Transverse colon (tissue), 4 donors: Measurements from ENCODE around the gene C14orf180. TPM values are rescaled to one million over a fixed set of nuclear protein-coding genes. Genes with fewer than 3 reads are reported as not detected.

ENCODE experiments used
- DNase-seq: peaks from one replicate; pipeline ENCODE4 v3.0.0-alpha.2; 2019
- H3K27ac ChIP-seq, 4 donors: fragments of 200-600 bp; sonication (generic); 2 replicates each; pipeline ENCODE4 v1.5.1; 2016 to 2018; ENCODE audit warnings: inconsistent platforms in 4 of 4
- H3K27me3 ChIP-seq: fragments of 200-600 bp; sonication (generic); 2 replicates; pipeline ENCODE4 v1.5.1; 2017; ENCODE audit warnings: inconsistent platforms
- H3K36me3 ChIP-seq, 4 donors: fragments of 200-600 bp; sonication (generic); 2 replicates each; pipeline ENCODE4 v1.5.1; 2017 to 2019; ENCODE audit warnings: inconsistent platforms in 4 of 4
- H3K4me1 ChIP-seq, 4 donors: fragments of 200-600 bp; sonication (generic); 2 replicates each; pipeline ENCODE4 v1.5.1; 2017 to 2020; ENCODE audit warnings: inconsistent platforms in 4 of 4
- H3K4me3 ChIP-seq, 4 donors: fragments of 200-600 bp; sonication (generic); 1 replicate in 1 of 4; 2 replicates in 3 of 4; pipeline versions ENCODE4 v1.5.1 to v1.6.1; 2017 to 2019; ENCODE audit warnings: inconsistent platforms in 4 of 4
- H3K9me3 ChIP-seq, 2 donors: fragments of 200-600 bp; sonication (generic); 2 replicates each; pipeline ENCODE4 v1.5.1; 2017 to 2019; ENCODE audit warnings: inconsistent platforms in 2 of 2
- EP300 ChIP-seq: sonication (generic); formaldehyde crosslinking; IDR thresholded peaks from one replicate; pipeline ENCODE4 v1.6.1; 2017; ENCODE audit warnings: antibody characterized with exemption, low read depth
- POLR2A ChIP-seq: fragments of 450-650 bp; IDR thresholded peaks from one replicate; pipeline ENCODE4 v1.6.1; 2016; ENCODE audit warnings: antibody characterized with exemption, mild to moderate bottlenecking, moderate library complexity
- POLR2AphosphoS5 ChIP-seq, 3 donors: sonication (generic); formaldehyde crosslinking; IDR thresholded peaks; one replicate each; pipeline ENCODE4 v1.6.1; 2016; ENCODE audit warnings: antibody characterized with exemption in 3 of 3
- WGBS, 2 donors: methylation state at CpG; one replicate each; pipeline ENCODE4 v1.1.5; 2018; ENCODE audit warnings: low coverage in 1 of 2; 5-methylcytosine and 5-hydroxymethylcytosine counted together
- in situ Hi-C, 4 donors: fragments of 200-750 bp; cut with MboI; loops; one replicate each; pipeline versions ENCODE4 v1.15.0 to v1.15.1; 2017; ENCODE audit warnings: low sequenced_read_pairs in 3 of 4, low pct_ligation_motif_present in 1 of 4, low pct_unique_long_range_greater_than_20kb in 1 of 4
- intact Hi-C: fragments of 100-400 bp; cut with DNase I; formaldehyde crosslinking; loops from one replicate; pipeline ENCODE4 v1.15.1; 2023; ENCODE audit warnings: low total_unique reads
- total RNA-seq, 4 donors: library from RNA; depleted of rRNA; stranded (reverse); fragments of >200 nt; gene quantifications; one replicate each; pipeline ENCODE4 v1.1.0, GENCODE V29; 2016
- TF ChIP-seq, protein P1 (sequence below), 5 experiments: fragments of 200-600 bp in 3 of 5; fragments of 450-650 bp in 2 of 5; sonication (generic) in 3 of 5; IDR thresholded peaks; 1 replicate in 2 of 5; 2 replicates in 3 of 5; pipeline ENCODE4 v1.5.1; 2016 to 2017; ENCODE audit warnings: antibody characterized with exemption in 5 of 5, inconsistent platforms in 3 of 5, mild to moderate bottlenecking in 2 of 5, moderate library complexity in 1 of 5

C14orf180 gene
- total RNA-seq, 4 donors from 2014 or later = 0.32 to 2.3 (median 1.1) TPM; not detected in 1

DNA sequence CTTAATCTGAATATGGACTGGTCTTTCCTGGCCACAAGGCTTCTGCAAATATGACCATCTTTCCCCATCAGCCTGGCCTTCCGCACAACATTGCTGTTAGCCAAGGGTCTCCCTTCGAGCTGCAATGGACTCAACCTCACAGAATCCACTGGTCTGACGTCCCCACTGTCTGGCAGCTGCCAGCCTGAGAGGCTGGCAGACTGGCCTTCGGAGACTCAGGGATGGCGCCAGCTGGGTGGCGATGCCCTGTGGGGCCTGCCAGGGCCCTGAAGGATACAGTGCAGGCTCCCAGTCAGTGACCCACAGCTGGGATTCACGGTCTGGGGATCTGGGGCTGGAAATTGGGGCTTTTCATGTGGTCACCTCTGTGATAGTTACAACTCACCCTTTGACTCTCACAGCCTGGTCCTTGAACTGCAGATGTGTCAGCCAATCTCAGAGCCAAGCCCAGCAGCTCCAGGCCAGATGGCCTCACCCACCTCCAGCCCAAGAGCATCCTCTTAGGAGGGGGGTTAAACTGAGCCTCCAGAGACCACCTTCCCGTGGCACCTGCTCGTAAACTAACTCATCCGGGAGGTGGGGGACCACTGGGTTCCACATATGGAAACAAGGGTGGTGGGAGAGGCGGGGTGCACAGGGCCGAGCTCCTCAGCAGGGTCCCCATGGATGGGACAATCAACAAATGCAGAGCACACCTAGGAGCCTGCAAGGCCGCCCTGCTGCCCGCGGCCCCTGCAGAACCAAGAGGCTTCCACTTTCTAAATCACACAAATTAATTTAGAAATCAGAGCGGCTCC is 21.1 kb upstream of the C14orf180 start:
- TF ChIP-seq POLR2A (no peak), POLR2AphosphoS5 (IDR thresholded peaks at IDR 0.05) (no peak)
- TF ChIP-seq, protein P1, sequence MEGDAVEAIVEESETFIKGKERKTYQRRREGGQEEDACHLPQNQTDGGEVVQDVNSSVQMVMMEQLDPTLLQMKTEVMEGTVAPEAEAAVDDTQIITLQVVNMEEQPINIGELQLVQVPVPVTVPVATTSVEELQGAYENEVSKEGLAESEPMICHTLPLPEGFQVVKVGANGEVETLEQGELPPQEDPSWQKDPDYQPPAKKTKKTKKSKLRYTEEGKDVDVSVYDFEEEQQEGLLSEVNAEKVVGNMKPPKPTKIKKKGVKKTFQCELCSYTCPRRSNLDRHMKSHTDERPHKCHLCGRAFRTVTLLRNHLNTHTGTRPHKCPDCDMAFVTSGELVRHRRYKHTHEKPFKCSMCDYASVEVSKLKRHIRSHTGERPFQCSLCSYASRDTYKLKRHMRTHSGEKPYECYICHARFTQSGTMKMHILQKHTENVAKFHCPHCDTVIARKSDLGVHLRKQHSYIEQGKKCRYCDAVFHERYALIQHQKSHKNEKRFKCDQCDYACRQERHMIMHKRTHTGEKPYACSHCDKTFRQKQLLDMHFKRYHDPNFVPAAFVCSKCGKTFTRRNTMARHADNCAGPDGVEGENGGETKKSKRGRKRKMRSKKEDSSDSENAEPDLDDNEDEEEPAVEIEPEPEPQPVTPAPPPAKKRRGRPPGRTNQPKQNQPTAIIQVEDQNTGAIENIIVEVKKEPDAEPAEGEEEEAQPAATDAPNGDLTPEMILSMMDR (IDR thresholded peaks at IDR 0.05) = no peak
- 74 to 78% methylated on average over 3 to 16 of the region's 16 CpGs for WGBS, 2 donors
- in situ Hi-C loops = loop anchor here (25.0 kb wide), 1 partner anchor 421 kb away; the partner anchor contains the start of gene KIF26A (in 4 of the 4)

DNA sequence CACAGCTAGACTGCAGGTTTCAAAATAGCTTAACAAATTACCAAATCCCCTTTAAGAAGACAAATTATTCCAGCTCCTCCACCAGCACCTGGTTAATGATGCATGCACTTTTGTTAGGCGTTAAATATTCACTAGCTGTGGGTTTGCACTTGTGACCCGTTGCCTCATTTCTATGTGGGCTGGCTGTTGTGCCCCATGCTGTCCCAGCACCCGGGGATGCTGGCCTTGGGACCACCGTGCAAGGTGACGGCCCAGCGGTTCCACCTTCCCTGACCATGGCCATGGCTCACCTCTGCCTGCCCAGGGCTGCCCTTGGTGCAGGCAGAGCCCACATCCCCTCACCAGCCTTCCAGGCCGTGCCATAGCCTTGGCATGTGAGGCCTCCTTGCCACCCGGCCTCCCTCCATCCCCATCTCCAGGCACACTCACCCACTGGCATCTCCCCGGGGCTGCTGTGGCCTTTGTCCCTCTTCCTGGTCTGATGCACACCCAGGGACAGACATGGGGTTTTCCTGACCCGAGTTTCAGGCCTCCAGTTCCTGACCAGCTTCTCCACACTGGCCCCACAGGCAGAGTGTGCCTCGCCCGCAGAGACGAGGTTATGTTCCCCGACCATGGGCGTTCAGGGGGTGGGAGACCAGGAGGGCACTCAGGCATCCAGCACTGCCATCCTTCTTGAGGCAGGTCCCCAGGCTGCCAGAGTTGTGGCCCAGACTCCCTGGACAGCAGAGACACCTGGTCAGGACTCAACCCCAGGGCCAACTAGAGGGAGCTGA is 20.3 kb upstream of the C14orf180 start:
- TF ChIP-seq POLR2AphosphoS5 (IDR thresholded peaks at IDR 0.05) (no peak), POLR2A (no peak), EP300 (no peak)
- TF ChIP-seq, protein P1 (IDR thresholded peaks at IDR 0.05) = no peak
- Histone ChIP-seq H3K9me3 (no peaks in the 10 kb centered on the region), H3K4me3 (no peak overlapping the region), H3K36me3 (no peaks in the 10 kb centered on the region), H3K27me3 (peaks cover 17% of the 10 kb centered on the region), H3K27ac (no peak overlapping the region), H3K4me1 (peaks cover 0 to 4% (median 0%) of the 10 kb centered on the region in 4 donors)
- in situ Hi-C loops (loop anchor here (25.0 kb wide), 1 partner anchor 422 kb away; the partner anchor contains the start of gene KIF26A (in 4 of the 4)), intact Hi-C loops (no loop called here)
- 72% methylated on average over 14 of the region's 15 CpGs; no CpG with 5 or more reads in 1 of the 2 donors for whole genome bisulfite sequencing, 2 donors
- DNase-seq = no peak

More for the DNA sequence above, 21.1 kb upstream of the C14orf180 start:
- Histone ChIP-seq H3K36me3 (no peaks in the 10 kb centered on the region), H3K4me3 (no peak overlapping the region), H3K27ac (no peak overlapping the region), H3K27me3 (peaks cover 9% of the 10 kb centered on the region), H3K9me3 (no peaks in the 10 kb centered on the region), H3K4me1 (no peaks in the 10 kb centered on the region)
- DNase-seq = no peak
- intact Hi-C loops = no loop called here

DNA sequence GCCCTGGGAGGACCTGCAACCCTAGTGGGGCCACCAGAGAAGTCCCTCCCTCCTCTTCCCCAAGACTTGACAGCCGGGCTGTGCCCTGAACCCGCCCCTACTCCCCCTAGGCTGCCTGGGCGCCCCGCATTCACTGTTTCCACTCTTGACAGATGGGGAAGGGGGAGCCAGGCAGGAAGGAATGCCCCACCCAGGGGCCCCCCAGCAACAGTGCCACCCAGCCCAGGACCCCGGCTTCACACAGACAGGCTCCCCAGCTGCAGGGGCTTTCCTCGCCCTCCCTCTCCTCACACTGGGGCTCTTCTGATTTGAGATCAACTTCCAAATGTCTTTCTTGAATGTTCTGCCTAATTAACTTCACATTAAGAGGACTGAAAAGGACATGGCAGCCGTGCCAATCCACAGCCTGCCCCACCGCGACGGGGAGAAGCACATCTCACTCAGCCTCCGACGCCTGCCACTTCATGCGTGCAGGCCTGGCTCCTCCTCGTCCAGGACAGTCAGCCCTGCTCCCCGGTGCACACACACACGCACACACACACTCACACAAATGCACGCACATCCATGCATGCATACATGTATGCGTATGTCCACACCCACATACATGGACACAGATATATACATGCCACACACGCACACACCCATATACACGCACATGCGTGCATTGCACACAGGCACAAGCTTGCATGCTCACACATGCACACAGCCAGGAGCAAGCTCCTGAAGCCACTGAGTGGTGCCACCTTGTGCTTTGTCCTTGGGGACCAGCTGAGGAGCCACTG is 19.6 kb upstream of the C14orf180 start:
- DNase-seq = no peak
- Histone ChIP-seq H3K27ac (no peak overlapping the region), H3K4me1 (peaks cover 0 to 6% (median 0%) of the 10 kb centered on the region in 4 donors), H3K4me3 (no peak overlapping the region), H3K9me3 (no peaks in the 10 kb centered on the region), H3K27me3 (peaks cover 25% of the 10 kb centered on the region), H3K36me3 (no peaks in the 10 kb centered on the region)
- TF ChIP-seq EP300 (no peak), POLR2A (no peak)
- TF ChIP-seq, protein P1 (IDR thresholded peaks at IDR 0.05) = no peak
- 82% methylated on average over 21 of the region's 21 CpGs; no CpG with 5 or more reads in 1 of the 2 donors for WGBS, 2 donors
- in situ Hi-C loops = loop anchor here (25.0 kb wide), 1 partner anchor 423 kb away; the partner anchor contains the start of gene KIF26A (in 4 of the 4)
- intact Hi-C loops = loop anchor here (5.0 kb wide), 1 partner anchor 478 kb away; no protein-coding TSS in a partner anchor
